Measurements from ENCODE around the gene MLLT6. TPM values are rescaled to one million over a fixed set of nuclear protein-coding genes. Genes with fewer than 3 reads are reported as not detected.

The MLLT6 gene
- total and polyA plus RNA-seq, 2 of the 13 experiments (the other 11 are each of a cell fraction or from before 2014, with no cell fraction given), result 50.7 to 69.5 TPM

DNA sequence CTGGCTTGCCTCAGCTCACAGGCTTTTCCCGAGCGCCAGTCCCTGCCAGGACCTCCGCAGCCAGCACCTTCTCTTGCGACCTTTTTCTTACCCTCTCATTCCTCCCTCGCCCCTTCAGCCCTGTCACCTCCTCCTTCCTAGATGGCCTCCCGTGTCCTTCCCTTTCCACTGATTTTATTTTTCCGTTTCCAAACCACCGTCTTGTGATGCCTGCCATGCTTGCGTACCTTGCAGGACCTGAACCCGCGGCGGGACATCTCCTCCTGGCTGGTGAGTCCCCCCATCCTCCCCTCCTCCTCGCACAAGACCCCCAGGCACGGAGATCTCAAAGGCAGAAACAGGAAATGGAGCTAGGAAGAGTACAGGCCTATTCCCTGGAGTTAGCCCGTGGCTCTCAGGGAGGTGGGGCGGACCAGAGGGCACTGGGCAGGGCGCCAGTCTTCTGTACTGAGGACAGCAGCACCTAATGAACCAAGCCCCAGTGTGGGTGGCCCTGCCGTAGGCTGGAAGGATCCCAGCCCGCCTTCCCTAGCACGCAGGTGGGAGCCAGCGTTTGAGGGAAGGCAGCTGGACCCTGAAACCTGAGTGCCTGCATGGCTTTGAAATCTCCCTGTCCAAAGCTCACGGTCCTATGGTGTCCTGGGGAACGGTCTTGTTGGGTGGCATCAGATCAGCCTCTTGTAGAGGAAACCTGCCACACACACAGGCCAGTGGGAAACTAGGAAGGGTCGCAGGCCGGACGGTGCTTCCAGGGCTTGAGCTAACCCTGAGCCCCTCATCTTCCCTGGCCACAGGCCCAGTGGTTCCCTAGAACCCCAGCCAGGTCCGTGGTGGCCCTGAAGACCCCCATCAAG, 25.7 kb downstream of the MLLT6 start (continued):
- TF ChIP-seq, protein P1, sequence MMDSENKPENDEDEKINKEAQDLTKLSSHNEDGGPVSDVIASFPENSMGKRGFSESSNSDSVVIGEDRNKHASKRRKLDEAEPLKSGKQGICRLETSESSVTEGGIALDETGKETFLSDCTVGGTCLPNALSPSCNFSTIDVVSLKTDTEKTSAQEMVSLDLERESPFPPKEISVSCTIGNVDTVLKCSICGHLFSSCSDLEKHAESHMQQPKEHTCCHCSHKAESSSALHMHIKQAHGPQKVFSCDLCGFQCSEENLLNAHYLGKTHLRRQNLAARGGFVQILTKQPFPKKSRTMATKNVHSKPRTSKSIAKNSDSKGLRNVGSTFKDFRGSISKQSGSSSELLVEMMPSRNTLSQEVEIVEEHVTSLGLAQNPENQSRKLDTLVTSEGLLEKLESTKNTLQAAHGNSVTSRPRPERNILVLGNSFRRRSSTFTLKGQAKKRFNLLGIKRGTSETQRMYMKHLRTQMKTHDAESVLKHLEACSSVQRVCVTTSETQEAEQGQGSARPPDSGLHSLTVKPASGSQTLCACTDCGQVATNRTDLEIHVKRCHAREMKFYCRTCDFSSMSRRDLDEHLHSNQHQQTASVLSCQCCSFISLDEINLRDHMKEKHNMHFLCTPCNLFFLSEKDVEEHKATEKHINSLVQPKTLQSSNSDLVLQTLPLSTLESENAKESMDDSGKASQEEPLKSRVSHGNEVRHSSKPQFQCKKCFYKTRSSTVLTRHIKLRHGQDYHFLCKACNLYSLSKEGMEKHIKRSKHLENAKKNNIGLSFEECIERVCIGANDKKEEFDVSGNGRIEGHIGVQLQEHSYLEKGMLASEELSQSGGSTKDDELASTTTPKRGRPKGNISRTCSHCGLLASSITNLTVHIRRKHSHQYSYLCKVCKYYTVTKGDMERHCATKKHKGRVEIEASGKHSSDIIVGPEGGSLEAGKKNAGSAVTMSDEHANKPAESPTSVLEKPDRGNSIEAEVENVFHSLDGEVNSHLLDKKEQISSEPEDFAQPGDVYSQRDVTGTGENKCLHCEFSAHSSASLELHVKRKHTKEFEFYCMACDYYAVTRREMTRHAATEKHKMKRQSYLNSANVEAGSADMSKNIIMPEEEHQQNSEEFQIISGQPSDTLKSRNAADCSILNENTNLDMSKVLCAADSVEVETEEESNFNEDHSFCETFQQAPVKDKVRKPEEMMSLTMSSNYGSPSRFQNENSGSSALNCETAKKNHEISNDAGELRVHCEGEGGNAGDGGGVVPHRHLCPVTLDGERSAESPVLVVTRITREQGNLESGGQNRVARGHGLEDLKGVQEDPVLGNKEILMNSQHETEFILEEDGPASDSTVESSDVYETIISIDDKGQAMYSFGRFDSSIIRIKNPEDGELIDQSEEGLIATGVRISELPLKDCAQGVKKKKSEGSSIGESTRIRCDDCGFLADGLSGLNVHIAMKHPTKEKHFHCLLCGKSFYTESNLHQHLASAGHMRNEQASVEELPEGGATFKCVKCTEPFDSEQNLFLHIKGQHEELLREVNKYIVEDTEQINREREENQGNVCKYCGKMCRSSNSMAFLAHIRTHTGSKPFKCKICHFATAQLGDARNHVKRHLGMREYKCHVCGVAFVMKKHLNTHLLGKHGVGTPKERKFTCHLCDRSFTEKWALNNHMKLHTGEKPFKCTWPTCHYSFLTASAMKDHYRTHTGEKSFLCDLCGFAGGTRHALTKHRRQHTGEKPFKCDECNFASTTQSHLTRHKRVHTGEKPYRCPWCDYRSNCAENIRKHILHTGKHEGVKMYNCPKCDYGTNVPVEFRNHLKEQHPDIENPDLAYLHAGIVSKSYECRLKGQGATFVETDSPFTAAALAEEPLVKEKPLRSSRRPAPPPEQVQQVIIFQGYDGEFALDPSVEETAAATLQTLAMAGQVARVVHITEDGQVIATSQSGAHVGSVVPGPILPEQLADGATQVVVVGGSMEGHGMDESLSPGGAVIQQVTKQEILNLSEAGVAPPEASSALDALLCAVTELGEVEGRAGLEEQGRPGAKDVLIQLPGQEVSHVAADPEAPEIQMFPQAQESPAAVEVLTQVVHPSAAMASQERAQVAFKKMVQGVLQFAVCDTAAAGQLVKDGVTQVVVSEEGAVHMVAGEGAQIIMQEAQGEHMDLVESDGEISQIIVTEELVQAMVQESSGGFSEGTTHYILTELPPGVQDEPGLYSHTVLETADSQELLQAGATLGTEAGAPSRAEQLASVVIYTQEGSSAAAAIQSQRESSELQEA (CRISPR knock-in tag; IDR thresholded peaks at IDR 0.05; ENCODE audit: not compliant biosample characterization), result peak; percentile 73
- TF ChIP-seq, protein P2, sequence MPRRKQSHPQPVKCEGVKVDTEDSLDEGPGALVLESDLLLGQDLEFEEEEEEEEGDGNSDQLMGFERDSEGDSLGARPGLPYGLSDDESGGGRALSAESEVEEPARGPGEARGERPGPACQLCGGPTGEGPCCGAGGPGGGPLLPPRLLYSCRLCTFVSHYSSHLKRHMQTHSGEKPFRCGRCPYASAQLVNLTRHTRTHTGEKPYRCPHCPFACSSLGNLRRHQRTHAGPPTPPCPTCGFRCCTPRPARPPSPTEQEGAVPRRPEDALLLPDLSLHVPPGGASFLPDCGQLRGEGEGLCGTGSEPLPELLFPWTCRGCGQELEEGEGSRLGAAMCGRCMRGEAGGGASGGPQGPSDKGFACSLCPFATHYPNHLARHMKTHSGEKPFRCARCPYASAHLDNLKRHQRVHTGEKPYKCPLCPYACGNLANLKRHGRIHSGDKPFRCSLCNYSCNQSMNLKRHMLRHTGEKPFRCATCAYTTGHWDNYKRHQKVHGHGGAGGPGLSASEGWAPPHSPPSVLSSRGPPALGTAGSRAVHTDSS (CRISPR knock-in tag; conservative IDR thresholded peaks at IDR 0.05), result 0 out of 2 replicates have a peak, but pooled peaks have one; percentile 58
- TF ChIP-seq NR2F6 (IDR thresholded peaks at IDR 0.05) (no peak; the same call in none of the 2 replicates), NR2F6 (CRISPR knock-in tag; IDR thresholded peaks at IDR 0.05) (0 out of 2 replicates have a peak, but pooled peaks have one; percentile 40), MED1 (CRISPR knock-in tag; IDR thresholded peaks at IDR 0.05) (peak; percentile 77), ZNF24 (IDR thresholded peaks at IDR 0.05) (no peak), MIXL1 (CRISPR knock-in tag; IDR thresholded peaks at IDR 0.05) (peak; percentile 53; the same call in 1 of the 2 replicates), U2AF1 (optimal IDR thresholded peaks at IDR 0.05; ENCODE audit: low read depth, low read length) (peak; percentile 93), GABPB1 (CRISPR knock-in tag; IDR thresholded peaks at IDR 0.05) (peak; percentile 64), XRCC5 (optimal IDR thresholded peaks at IDR 0.05; ENCODE audit: low read length) (peak; percentile 43), EZH2 (conservative IDR thresholded peaks at IDR 0.05; ENCODE audit: low read depth, low read length) (no peak), TEAD2 (CRISPR knock-in tag; IDR thresholded peaks at IDR 0.05) (no peak), ZNF331 (CRISPR knock-in tag; IDR thresholded peaks at IDR 0.05) (peak; percentile 70), YEATS4 (CRISPR knock-in tag; IDR thresholded peaks at IDR 0.05; ENCODE audit: borderline replicate concordance) (peak; percentile 40; the same call in 1 of the 2 replicates), ZNF510 (CRISPR knock-in tag; IDR thresholded peaks at IDR 0.05; ENCODE audit: low read depth) (no peak), ZNF768 (CRISPR knock-in tag; IDR thresholded peaks at IDR 0.05) (no peak), ZNF598 (CRISPR knock-in tag; IDR thresholded peaks at IDR 0.05; ENCODE audit: borderline replicate concordance) (peak; percentile 86), ZNF614 (CRISPR knock-in tag; IDR thresholded peaks at IDR 0.05; ENCODE audit: borderline replicate concordance) (peak; percentile 59), CHD4 (IDR thresholded peaks at IDR 0.05; ENCODE audit: borderline replicate concordance, low read length) (no peak)
- TF ChIP-seq, protein P3, sequence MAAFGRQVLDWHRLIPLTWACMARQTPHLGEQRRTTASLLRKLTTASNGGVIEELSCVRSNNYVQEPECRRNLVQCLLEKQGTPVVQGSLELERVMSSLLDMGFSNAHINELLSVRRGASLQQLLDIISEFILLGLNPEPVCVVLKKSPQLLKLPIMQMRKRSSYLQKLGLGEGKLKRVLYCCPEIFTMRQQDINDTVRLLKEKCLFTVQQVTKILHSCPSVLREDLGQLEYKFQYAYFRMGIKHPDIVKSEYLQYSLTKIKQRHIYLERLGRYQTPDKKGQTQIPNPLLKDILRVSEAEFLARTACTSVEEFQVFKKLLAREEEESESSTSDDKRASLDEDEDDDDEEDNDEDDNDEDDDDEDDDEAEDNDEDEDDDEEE (CRISPR knock-in tag; IDR thresholded peaks at IDR 0.05), result 0 out of 2 replicates have a peak, but pooled peaks have one; percentile 51

Data from HepG2 (cell line).